ENCODE measurements around the gene TNIK.

Gene TNIK

GRCh38 chr3:171340434-171340833 is 119.8 kb downstream of the TNIK start:
- no peak for DNase-seq (ENCODE audit: low read depth)

GRCh38 chr3:171339598-171339997 is 120.6 kb downstream of the TNIK start:
- no peak for DNase-seq (ENCODE audit: low read depth)

GRCh38 chr3:171336406-171336805 is 123.8 kb downstream of the TNIK start:
- DNase-seq (ENCODE audit: low read depth) = no peak

- no peak for DNase-seq (ENCODE audit: low read depth)
These were observed 124.6 kb downstream of the TNIK start for GRCh38 chr3:171335559-171335958.

GRCh38 chr3:171334465-171334811 is 125.8 kb downstream of the TNIK start:
- DNase-seq (ENCODE audit: low read depth) = no peak

- DNase-seq (ENCODE audit: low read depth) = no peak
These were observed 126.3 kb downstream of the TNIK start for GRCh38 chr3:171333784-171334464.

- no peak for DNase-seq (ENCODE audit: low read depth)
These were observed 129.3 kb downstream of the TNIK start for GRCh38 chr3:171330938-171331337.

GRCh38 chr3:171329746-171330145 is 130.5 kb downstream of the TNIK start:
- no peak for DNase-seq (ENCODE audit: low read depth)

- no peak for DNase-seq (ENCODE audit: low read depth)
These were observed 131.7 kb downstream of the TNIK start for GRCh38 chr3:171328419-171329082.

- no peak for DNase-seq (ENCODE audit: low read depth)
These were observed 132.6 kb downstream of the TNIK start for GRCh38 chr3:171327441-171328174.

- DNase-seq (ENCODE audit: low read depth) = no peak
These were observed 133.3 kb downstream of the TNIK start for GRCh38 chr3:171326717-171327440.

GRCh38 chr3:171323938-171324536 is 136.2 kb downstream of the TNIK start:
- DNase-seq (ENCODE audit: low read depth) = no peak

- DNase-seq (ENCODE audit: low read depth) = no peak
These were observed 138.4 kb downstream of the TNIK start for GRCh38 chr3:171321559-171322360.

GRCh38 chr3:171320750-171321558 is 139.3 kb downstream of the TNIK start:
- no peak for DNase-seq (ENCODE audit: low read depth)

- DNase-seq (ENCODE audit: low read depth) = no peak
These were observed 143.0 kb downstream of the TNIK start for GRCh38 chr3:171317171-171317570.

GRCh38 chr3:171315919-171316318 is 144.3 kb downstream of the TNIK start:
- no peak for DNase-seq (ENCODE audit: low read depth)

- no peak for DNase-seq (ENCODE audit: low read depth)
These were observed 145.1 kb downstream of the TNIK start for GRCh38 chr3:171315101-171315500.

GRCh38 chr3:171314341-171314740 is 145.9 kb downstream of the TNIK start:
- DNase-seq (ENCODE audit: low read depth) = no peak

- DNase-seq (ENCODE audit: low read depth) = no peak
These were observed 146.5 kb downstream of the TNIK start for GRCh38 chr3:171313702-171314101.

GRCh38 chr3:171312741-171313140 is 147.5 kb downstream of the TNIK start:
- DNase-seq (ENCODE audit: low read depth) = no peak
